Measurements from ENCODE around the gene TRABD2B. TPM values are rescaled to one million over a fixed set of nuclear protein-coding genes. Genes with fewer than 3 reads are reported as not detected.

The TRABD2B gene
- total RNA-seq, 4 donors from 2014 or later, result 0.63 to 3.1 (median 1.7) TPM

- TF ChIP-seq CTCF (IDR thresholded peaks at IDR 0.05), result no peak
- TF ChIP-seq POLR2A (IDR thresholded peaks at IDR 0.05), result no peak
- WGBS, 2 donors, result 48 to 58% methylated on average over 5 of the region's 5 CpGs
- peak in 1 of 2 donors; percentile 83 for DNase-seq (ENCODE audit: low spot score in 2 of 2)
- intact Hi-C loops (cut with DNase I; ENCODE audit: low total_unique reads), result no loop called here
- no peak overlapping the region for H3K4me3 ChIP-seq (ENCODE audit: low read depth, poor library complexity, severe bottlenecking)
Measured at GRCh38 chr1:48018799-48019198, 21.6 kb upstream of the TRABD2B start.

GRCh38 chr1:48017716-48018115 is 20.5 kb upstream of the TRABD2B start:
- intact Hi-C loops (cut with DNase I; ENCODE audit: low total_unique reads), result no loop called here
- WGBS, 2 donors, result 57 to 66% methylated on average over 4 of the region's 4 CpGs
- no peak overlapping the region for H3K4me3 ChIP-seq (ENCODE audit: low read depth, poor library complexity, severe bottlenecking)
- DNase-seq (ENCODE audit: low spot score in 2 of 2), result peak in 1 of 2 donors; percentile 58
- TF ChIP-seq POLR2A (IDR thresholded peaks at IDR 0.05), result no peak
- no peak for TF ChIP-seq CTCF (IDR thresholded peaks at IDR 0.05)

GRCh38 chr1:48016515-48016914 is 19.3 kb upstream of the TRABD2B start:
- WGBS, 2 donors, result 82 to 93% methylated on average over 7 of the region's 7 CpGs
- peak in 1 of 2 donors; percentile 43 for DNase-seq (ENCODE audit: low spot score in 2 of 2)
- no peak overlapping the region for H3K4me3 ChIP-seq (ENCODE audit: low read depth, poor library complexity, severe bottlenecking)
- intact Hi-C loops (cut with DNase I; ENCODE audit: low total_unique reads), result no loop called here
- no peak for TF ChIP-seq POLR2A (IDR thresholded peaks at IDR 0.05)
- TF ChIP-seq CTCF (IDR thresholded peaks at IDR 0.05), result no peak

GRCh38 chr1:48013270-48013669 is 16.1 kb upstream of the TRABD2B start:
- no peak for TF ChIP-seq POLR2A (IDR thresholded peaks at IDR 0.05)
- no peak for TF ChIP-seq CTCF (IDR thresholded peaks at IDR 0.05)
- H3K4me3 ChIP-seq (ENCODE audit: low read depth, poor library complexity, severe bottlenecking), result no peak overlapping the region

GRCh38 chr1:48007047-48007446 is 9.9 kb upstream of the TRABD2B start:
- peak in 1 of 2 donors; percentile 23 for DNase-seq (ENCODE audit: low spot score in 2 of 2)
- TF ChIP-seq CTCF (IDR thresholded peaks at IDR 0.05), result no peak
- intact Hi-C loops (cut with DNase I; ENCODE audit: low total_unique reads), result no loop called here
- WGBS, 2 donors, result 51 to 58% methylated on average over 2 of the region's 2 CpGs
- H3K4me3 ChIP-seq (ENCODE audit: low read depth, poor library complexity, severe bottlenecking), result no peak overlapping the region

More at GRCh38 chr1:48013270-48013669, 16.1 kb upstream of the TRABD2B start:
- intact Hi-C loops (cut with DNase I; ENCODE audit: low total_unique reads), result no loop called here
- no peak for DNase-seq (ENCODE audit: low spot score in 2 of 2)

- intact Hi-C loops (cut with DNase I; ENCODE audit: low total_unique reads), result no loop called here
- WGBS, 2 donors, result 82 to 85% methylated on average over 1 of the region's 1 CpG
- no peak for TF ChIP-seq CTCF (IDR thresholded peaks at IDR 0.05)
- no peak for TF ChIP-seq POLR2A (IDR thresholded peaks at IDR 0.05)
- no peak for DNase-seq (ENCODE audit: low spot score in 2 of 2)
- H3K4me3 ChIP-seq (ENCODE audit: low read depth, poor library complexity, severe bottlenecking), result no peak overlapping the region
Measured at GRCh38 chr1:48006264-48006663, 9.1 kb upstream of the TRABD2B start.

Measured in lower leg skin (tissue), 4 donors.